ENCODE measurements around the gene NDFIP2. TPM values are rescaled to one million over a fixed set of nuclear protein-coding genes. Genes with fewer than 3 reads are reported as not detected.

The NDFIP2 gene
- 10 to 100 TPM; 54.5 to 59.0 (median 54.9) TPM for polyA plus RNA-seq (ENCODE audit: insufficient read length in 3 of 3)
- long read RNA-seq, donor 1, full-length matches to known transcripts = 22 of 22 reads
- long read RNA-seq, donor 1, partial matches to known transcripts = 0 of 22 reads
- long read RNA-seq, donor 1, other reads (novel, unspliced or antisense) = 0 of 22 reads
- long read RNA-seq, donor 2, full-length matches to known transcripts = 26 of 26 reads
- long read RNA-seq, donor 2, partial matches to known transcripts = 0 of 26 reads
- long read RNA-seq, donor 2, other reads (novel, unspliced or antisense) = 0 of 26 reads
- long read RNA-seq, donor 3, full-length matches to known transcripts = 15 of 15 reads
- long read RNA-seq, donor 3, partial matches to known transcripts = 0 of 15 reads
- long read RNA-seq, donor 3, other reads (novel, unspliced or antisense) = 0 of 15 reads
- long read RNA-seq, donor 4, full-length matches to known transcripts = 21 of 21 reads
- long read RNA-seq, donor 4, partial matches to known transcripts = 0 of 21 reads
- long read RNA-seq, donor 4, other reads (novel, unspliced or antisense) = 0 of 21 reads
- long read RNA-seq, donor 5, full-length matches to known transcripts = 12 of 12 reads
- long read RNA-seq, donor 5, partial matches to known transcripts = 0 of 12 reads
- long read RNA-seq, donor 5, other reads (novel, unspliced or antisense) = 0 of 12 reads
- long read RNA-seq, donor 6, full-length matches to known transcripts = 21 of 33 reads
- long read RNA-seq, donor 6, partial matches to known transcripts = 12 of 33 reads
- long read RNA-seq, donor 6, other reads (novel, unspliced or antisense) = 0 of 33 reads
- long read RNA-seq, donor 7, full-length matches to known transcripts = 31 of 36 reads
- long read RNA-seq, donor 7, partial matches to known transcripts = 5 of 36 reads
- long read RNA-seq, donor 7, other reads (novel, unspliced or antisense) = 0 of 36 reads
- long read RNA-seq, donor 8, full-length matches to known transcripts = 11 of 11 reads
- long read RNA-seq, donor 8, partial matches to known transcripts = 0 of 11 reads
- long read RNA-seq, donor 8, other reads (novel, unspliced or antisense) = 0 of 11 reads
- long read RNA-seq, donor 9, full-length matches to known transcripts = 21 of 21 reads
- long read RNA-seq, donor 9, partial matches to known transcripts = 0 of 21 reads
- long read RNA-seq, donor 9, other reads (novel, unspliced or antisense) = 0 of 21 reads
- long read RNA-seq, donor 10, full-length matches to known transcripts = 17 of 24 reads
- long read RNA-seq, donor 10, partial matches to known transcripts = 7 of 24 reads
- long read RNA-seq, donor 10, other reads (novel, unspliced or antisense) = 0 of 24 reads
- long read RNA-seq, donor 11, full-length matches to known transcripts = 10 of 10 reads
- long read RNA-seq, donor 11, partial matches to known transcripts = 0 of 10 reads
- long read RNA-seq, donor 11, other reads (novel, unspliced or antisense) = 0 of 10 reads
- long read RNA-seq, donor 12, full-length matches to known transcripts = 30 of 30 reads
- long read RNA-seq, donor 12, partial matches to known transcripts = 0 of 30 reads
- long read RNA-seq, donor 12, other reads (novel, unspliced or antisense) = 0 of 30 reads
- long read RNA-seq, donor 13, full-length matches to known transcripts = 8 of 8 reads
- long read RNA-seq, donor 13, partial matches to known transcripts = 0 of 8 reads
- long read RNA-seq, donor 13, other reads (novel, unspliced or antisense) = 0 of 8 reads
- long read RNA-seq, donor 14 = 0 reads
- long read RNA-seq, donor 15 = 0 reads
- long read RNA-seq, donor 16, full-length matches to known transcripts = 32 of 32 reads
- long read RNA-seq, donor 16, partial matches to known transcripts = 0 of 32 reads
- long read RNA-seq, donor 16, other reads (novel, unspliced or antisense) = 0 of 32 reads

DNA sequence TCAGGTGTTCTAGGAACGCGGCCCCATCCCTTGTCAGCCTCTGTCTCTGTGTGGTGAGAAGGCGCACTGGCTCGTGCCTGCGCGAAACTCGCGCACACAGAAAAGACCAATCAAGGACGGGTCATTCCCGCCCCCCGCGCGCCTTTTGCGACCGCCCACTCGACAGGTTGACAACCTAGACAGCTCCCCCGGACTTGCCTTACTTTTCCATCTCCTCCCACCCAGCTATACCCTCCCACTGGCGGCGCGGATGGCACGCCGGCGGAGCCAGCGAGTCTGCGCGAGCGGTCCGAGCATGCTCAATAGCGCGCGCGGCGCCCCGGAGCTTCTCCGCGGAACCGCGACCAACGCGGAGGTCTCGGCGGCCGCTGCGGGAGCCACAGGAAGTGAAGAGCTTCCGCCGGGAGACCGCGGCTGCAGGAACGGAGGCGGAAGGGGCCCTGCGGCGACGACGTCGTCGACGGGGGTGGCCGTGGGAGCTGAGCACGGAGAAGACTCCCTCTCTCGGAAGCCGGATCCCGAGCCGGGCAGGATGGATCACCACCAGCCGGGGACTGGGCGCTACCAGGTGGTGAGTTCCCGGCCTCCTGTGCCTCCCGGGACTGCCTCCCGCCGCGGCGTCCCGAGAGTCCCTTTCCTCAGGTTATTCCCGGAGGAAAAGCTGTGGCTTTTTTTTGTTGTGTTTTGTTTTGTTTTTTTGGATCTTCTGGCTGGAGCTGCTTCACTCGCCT is at the start of gene NDFIP2:
TSS of gene NDFIP2 (plus strand) at position 202 of the 731 bp plus-strand sequence. CDS start at position 251, 49 bp downstream.
- peak; percentile 89 for DNase-seq

DNA sequence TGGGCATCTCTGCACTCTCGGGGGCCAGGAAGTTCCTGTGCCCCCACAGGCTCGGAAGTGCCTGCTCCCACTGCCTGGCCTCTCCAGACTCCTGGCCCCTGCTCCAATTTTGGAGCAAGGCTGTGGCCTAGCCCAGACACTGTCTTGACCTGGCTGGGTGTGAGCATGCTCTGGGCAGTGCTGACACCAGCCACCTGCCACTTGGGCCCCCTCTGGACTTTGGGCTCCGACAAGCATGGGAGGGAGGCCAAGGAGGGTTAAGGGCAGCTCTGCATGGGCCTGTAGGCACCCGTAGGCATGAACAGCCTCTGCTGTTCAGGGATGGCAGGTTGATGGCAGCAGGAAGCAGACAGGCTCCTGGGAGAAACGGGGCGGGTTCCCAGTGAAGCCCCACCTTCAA is 48.9 kb upstream of the NDFIP2 start:
- DNase-seq = no peak

GRCh38 chr13:79432992-79433391 is 48.0 kb upstream of the NDFIP2 start:
- DNase-seq = no peak

GRCh38 chr13:79434556-79434955 is 46.4 kb upstream of the NDFIP2 start:
- DNase-seq = no peak

- DNase-seq = no peak
Measured at GRCh38 chr13:79435561-79435990, 45.4 kb upstream of the NDFIP2 start.

DNA sequence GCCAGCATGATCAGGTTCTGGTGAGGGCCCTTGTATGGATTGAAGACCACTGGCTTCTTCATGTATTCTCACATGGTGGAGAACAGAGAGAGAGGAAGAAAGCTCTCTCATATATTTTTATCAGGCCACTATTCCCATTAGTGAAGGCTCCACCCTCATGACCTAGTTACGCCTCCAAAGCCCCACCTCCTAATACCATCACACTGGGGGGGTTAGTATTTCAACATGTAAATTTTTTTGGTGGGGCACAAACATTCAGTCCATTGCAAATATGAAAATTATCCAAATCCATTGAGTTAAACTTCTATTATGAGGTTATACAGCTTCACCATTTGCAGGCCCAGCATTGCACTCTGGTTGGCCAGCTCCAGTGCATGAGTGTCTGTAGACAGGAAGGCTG is 41.7 kb upstream of the NDFIP2 start:
- no peak for DNase-seq

GRCh38 chr13:79440958-79441528 is 39.9 kb upstream of the NDFIP2 start:
- no peak for DNase-seq

GRCh38 chr13:79442221-79442620 is 38.7 kb upstream of the NDFIP2 start:
- DNase-seq = no peak

DNA sequence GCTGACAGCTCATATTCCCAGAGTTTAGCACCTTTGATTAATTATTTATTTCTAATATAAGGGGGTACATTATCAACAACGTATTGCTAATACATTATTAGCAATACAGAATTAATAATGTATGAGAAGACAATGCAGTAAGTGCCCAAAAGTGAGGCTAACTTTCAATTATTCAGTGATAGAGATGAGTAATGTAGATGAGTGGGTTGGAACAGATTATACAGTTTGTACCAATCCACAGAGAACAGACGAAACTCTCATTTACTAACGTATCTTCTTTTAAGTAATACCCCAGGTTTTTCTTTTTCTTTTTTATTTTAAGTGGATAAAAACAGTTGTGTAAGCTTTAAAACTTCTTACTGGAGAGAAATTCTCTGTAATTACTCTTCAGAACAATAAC is 38.2 kb upstream of the NDFIP2 start:
- DNase-seq = no peak

GRCh38 chr13:79445968-79446645 is 34.8 kb upstream of the NDFIP2 start:
- DNase-seq = no peak

DNA sequence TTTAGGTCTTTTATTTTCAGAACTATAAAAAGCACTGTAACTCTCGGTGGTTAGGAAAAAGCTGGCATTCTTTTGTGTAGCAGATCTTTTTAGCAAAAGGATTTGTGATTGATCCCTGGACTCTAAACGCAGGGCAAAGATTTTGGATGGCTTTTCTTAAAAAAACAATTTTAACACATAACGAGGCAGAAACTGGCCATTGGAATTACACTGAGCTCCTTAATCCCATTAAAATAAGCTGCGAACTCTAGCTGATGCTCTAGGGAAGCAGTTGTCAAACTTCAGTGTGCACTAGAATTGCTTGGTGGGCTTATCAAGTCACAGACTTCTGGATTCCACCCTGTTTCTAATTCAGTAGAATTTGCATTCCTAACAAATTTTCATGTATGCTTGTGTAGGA is 33.8 kb upstream of the NDFIP2 start:
- no peak for DNase-seq

DNA sequence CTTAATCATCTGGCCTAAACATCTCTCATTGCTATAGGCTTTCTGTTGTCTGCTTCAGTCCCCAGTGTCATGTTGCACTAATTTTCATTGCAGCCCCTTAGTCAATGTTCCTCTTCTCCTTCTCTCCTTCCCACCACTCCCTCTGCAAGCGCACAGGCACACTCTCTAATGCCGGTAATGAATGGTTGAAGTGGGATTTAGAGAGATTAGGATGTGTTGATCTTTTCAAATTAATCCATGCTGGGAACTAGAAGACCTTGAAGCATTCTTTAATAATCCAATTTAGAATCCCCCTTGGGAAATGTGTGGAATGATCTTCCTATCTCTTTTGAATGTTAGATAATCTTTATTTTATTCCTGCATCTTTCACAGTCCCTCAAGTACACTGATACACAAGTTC is 33.2 kb upstream of the NDFIP2 start:
- DNase-seq = no peak

- DNase-seq = no peak
Measured at GRCh38 chr13:79448413-79448812, 32.5 kb upstream of the NDFIP2 start.

GRCh38 chr13:79450110-79450509 is 30.8 kb upstream of the NDFIP2 start:
- DNase-seq = no peak

DNA sequence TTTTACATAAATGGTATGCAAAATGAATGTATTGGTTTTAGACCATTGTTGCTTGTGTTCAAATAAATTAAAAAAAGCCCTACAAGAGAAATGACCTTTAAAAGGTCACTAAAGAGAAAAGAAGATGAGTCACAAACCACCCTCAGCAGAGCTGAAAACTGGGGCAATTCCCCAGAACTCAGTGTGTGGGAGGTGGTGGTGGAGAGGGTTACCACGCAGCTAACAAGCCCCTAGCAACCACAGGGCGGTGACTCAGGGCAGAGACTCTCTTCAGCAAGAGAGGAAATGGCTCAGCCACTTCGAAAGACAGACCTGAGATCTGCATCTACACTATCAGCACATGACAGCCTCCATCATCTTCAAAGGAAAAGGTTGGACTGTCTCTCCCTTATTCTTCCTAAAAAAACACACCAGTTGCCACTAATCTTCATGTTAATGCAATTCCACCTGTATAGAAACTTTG is 29.4 kb upstream of the NDFIP2 start:
- no peak for DNase-seq

- no peak for DNase-seq
Measured at GRCh38 chr13:79452239-79452913, 28.6 kb upstream of the NDFIP2 start.

GRCh38 chr13:79455331-79455730 is 25.6 kb upstream of the NDFIP2 start:
- DNase-seq = no peak

GRCh38 chr13:79456051-79456450 is 24.9 kb upstream of the NDFIP2 start:
- no peak for DNase-seq
